ENCODE data around the gene SRGAP1.

Gene SRGAP1

DNA sequence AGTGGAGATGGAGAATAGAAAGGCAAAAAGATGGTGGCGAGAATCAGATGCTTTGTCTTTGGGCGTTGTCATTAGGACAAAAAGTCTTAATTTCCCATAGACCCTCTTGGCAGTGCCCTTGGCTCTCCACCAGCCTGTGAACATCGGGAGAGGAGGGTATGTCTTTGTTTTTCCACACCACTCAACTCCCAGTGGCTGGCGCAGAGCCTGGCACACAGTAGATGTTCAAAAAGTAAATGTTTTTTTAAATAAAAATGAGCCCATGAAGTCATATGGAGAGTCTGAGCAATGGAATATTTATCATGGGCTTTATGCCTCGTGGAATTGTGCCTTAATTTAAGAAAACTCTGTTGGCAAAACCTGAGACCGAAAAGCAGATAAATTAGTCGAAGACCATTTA, 90.4 kb downstream of the SRGAP1 start:
- H3K27ac ChIP-seq, result no peak overlapping the region
- TF ChIP-seq CTCF (conservative IDR thresholded peaks at IDR 0.05), result no peak

GRCh38 chr12:63935361-63935760, 90.9 kb downstream of the SRGAP1 start:
- no peak overlapping the region for H3K27ac ChIP-seq
- TF ChIP-seq CTCF (conservative IDR thresholded peaks at IDR 0.05), result no peak

DNA sequence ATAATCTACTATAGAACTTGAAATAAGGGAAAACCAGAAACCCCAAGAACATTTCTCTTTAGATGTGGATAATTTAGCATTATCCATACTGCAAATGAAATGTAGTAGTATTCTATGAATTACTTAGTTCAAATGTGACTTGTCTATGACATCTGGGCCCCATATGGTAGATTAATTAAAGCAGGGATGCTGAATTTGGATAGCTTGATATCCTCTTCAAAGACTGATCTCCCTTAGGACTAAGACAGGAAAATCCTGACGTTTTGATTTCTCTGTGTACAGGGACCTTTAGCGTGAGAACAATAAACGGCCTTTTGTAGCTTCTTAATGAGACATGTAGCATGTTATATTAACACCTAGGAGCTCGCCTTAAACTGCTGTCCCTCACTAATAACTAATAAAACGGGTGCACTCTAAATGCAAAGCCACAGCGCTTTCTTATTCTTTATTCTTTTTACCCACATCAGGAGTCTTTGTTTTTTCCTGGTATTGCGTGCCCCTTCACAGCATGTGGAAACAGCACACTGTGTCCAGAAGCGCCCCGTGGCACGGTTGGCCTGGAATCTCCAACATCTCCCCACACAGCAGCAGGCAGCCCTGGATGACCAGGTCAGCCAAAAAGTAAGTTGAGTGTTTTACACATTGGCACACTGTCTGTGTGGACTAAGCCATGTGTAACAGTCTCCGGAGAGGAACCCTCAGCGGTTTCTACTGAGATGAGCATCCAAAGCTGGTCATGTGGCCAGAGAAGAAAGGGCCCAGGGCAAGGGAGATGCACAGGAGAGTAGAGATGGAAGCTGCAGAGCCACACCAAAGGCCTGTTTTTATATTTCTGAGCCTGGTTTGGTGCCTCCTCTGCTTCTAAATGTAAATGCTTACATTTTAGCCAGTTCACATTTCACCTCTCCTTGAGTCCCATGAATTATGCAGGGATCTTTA, 93.1 kb downstream of the SRGAP1 start:
- TF ChIP-seq CTCF (conservative IDR thresholded peaks at IDR 0.05), result no peak
- no peak overlapping the region for H3K27ac ChIP-seq

GRCh38 chr12:63940310-63941005, 96.0 kb downstream of the SRGAP1 start:
- H3K27ac ChIP-seq, result no peak overlapping the region
- TF ChIP-seq CTCF (conservative IDR thresholded peaks at IDR 0.05), result no peak

DNA sequence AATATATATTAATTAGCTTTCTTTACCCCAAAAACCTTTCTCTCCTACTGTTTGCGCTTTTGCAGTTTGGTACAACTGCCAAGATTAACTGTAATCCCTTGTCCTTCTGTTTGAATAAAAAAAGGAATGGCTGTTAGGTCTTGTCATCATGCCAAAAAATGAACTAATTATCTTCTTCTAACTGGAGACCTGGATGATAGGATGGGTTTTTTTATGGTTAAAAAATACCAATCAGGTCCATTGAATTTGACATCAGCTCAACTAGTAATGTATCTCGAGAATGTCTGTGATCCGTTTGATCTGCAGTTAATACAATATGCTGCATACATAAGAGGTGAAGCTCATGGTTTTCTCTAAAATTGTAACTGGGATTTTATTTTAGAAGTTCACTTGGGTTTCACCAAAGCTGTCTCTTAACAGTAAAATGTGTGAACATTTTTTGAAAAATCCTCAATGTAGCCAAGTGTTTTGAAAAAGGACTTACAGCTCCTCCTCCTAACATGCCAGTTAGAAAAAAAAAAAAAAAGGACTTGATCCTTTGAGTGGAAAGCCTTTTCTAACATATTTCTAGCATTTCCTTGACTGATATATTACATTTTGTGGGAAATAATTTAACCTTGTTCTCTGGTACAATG, 96.8 kb downstream of the SRGAP1 start:
- no peak overlapping the region for H3K27ac ChIP-seq
- TF ChIP-seq CTCF (conservative IDR thresholded peaks at IDR 0.05), result no peak

- H3K27ac ChIP-seq, result no peak overlapping the region
- no peak for TF ChIP-seq CTCF (conservative IDR thresholded peaks at IDR 0.05)
These were observed 97.4 kb downstream of the SRGAP1 start for GRCh38 chr12:63941879-63942278.

Data from VCaP (cell line).